22Rv1 (cell line): ENCODE data around the gene MFSD11.

Experiments
- H3K27ac ChIP-seq: fragments of 450-650 bp; 2 replicates; pipeline ENCODE4 v1.5.1; 2017
- ZFX ChIP-seq: fragments of 450-650 bp; IDR thresholded peaks from 2 replicates; pipeline ENCODE4 v1.6.1; 2017; ENCODE audit warnings: antibody characterized with exemption, borderline replicate concordance
- TF ChIP-seq, protein P1 (sequence below): fragments of 450-650 bp; IDR thresholded peaks from 2 replicates; pipeline ENCODE4 v1.5.1; 2017; ENCODE audit warnings: mild to moderate bottlenecking

Gene MFSD11

GRCh38 chr17:76752006-76752405 lies 14.1 kb downstream of the MFSD11 start:
- TF ChIP-seq ZFX: no peak
- TF ChIP-seq, protein P1, sequence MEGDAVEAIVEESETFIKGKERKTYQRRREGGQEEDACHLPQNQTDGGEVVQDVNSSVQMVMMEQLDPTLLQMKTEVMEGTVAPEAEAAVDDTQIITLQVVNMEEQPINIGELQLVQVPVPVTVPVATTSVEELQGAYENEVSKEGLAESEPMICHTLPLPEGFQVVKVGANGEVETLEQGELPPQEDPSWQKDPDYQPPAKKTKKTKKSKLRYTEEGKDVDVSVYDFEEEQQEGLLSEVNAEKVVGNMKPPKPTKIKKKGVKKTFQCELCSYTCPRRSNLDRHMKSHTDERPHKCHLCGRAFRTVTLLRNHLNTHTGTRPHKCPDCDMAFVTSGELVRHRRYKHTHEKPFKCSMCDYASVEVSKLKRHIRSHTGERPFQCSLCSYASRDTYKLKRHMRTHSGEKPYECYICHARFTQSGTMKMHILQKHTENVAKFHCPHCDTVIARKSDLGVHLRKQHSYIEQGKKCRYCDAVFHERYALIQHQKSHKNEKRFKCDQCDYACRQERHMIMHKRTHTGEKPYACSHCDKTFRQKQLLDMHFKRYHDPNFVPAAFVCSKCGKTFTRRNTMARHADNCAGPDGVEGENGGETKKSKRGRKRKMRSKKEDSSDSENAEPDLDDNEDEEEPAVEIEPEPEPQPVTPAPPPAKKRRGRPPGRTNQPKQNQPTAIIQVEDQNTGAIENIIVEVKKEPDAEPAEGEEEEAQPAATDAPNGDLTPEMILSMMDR: no peak
- H3K27ac ChIP-seq: no peak overlapping the region

GRCh38 chr17:76753061-76753961 lies 15.4 kb downstream of the MFSD11 start:
- TF ChIP-seq ZFX: no peak
- TF ChIP-seq, protein P1: no peak
- H3K27ac ChIP-seq: no peak overlapping the region

GRCh38 chr17:76755285-76755684 lies 17.4 kb downstream of the MFSD11 start:
- TF ChIP-seq, protein P1: no peak
- no peak for TF ChIP-seq ZFX
- no peak overlapping the region for H3K27ac ChIP-seq

GRCh38 chr17:76757256-76757655 lies 19.3 kb downstream of the MFSD11 start:
- H3K27ac ChIP-seq: no peak overlapping the region
- no peak for TF ChIP-seq ZFX
- TF ChIP-seq, protein P1: no peak

DNA sequence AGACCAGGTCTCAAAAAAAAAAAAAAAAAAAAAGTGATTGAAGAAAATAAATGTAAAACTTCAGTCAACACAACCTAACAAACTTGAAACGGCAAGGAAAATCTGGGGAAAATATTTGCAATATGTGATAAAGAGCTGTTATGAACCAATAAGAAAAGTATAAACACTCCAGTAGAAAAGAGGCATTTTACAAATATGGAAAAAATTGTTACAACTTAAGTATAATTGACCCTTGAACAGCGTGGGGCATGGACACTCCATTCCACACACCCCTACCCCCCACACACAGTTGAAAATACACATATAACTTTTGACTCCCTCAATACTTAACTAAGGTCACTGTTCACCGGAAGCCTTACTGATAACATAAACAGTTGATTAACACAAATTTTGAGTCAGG lies 20.7 kb downstream of the MFSD11 start:
- no peak overlapping the region for H3K27ac ChIP-seq
- TF ChIP-seq, protein P1: no peak
- no peak for TF ChIP-seq ZFX

DNA sequence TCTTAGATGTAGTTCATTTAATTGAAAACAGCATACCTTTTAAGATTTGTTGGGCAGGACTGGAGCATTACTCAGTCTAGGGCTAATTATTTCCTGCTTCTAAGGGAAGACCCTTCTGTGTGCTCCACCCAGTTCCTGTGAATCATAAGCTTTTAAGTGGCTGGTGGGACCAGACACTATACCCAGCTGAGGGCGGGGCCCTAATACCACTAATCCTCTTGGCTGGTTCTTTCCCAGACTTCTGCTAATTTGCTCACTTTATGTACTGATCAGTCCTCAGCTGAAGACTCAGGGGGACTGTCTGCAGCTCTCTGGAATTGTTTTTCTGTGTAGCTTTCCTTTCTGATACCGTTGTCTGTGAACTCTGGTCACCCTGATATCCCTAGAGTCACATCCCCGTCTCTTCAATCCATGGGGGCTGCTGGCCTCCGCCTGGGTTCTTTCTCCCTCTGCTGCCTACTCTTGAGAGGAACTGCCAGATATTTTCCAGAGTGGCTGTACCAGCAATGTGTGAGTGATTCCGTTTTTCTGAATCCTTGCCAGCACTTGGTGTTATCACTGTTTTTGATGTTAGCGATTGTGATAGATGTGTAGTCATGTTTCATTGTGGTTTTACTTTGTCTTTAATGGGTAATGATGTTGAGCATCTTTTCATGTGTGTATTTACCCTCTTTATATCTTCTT lies 35.1 kb downstream of the MFSD11 start:
- H3K27ac ChIP-seq: no peak overlapping the region
- no peak for TF ChIP-seq ZFX

DNA sequence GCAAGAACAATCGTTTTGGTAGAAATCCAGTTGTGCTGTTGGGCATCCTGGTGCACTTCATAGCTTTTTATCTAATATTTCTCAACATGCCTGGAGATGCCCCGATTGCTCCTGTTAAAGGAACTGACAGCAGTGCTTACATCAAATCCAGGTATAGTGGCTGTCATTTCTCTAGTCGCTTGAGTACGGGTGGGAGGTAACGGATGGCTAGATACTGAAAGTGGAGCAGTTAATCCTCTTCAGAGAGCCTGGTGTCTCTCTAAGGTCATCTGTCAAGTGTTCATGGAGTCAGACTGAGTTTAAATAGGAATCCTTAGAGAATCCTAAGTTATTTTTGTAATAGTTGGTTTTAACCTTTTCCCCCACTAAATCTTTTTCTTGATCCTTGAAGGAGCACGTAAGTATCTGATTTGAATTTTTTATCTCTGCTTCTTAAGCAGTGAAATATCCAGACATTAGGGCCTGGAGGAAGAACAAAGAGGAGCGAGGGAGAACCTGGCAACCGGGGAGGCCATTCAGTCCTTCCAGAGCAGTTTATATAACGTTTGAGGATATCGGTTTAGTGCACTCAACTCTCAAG lies 37.2 kb downstream of the MFSD11 start:
- H3K27ac ChIP-seq: no peak overlapping the region
- TF ChIP-seq ZFX: no peak
